ENCODE results near the gene BRICD5. TPM values are rescaled to one million over a fixed set of nuclear protein-coding genes. Genes with fewer than 3 reads are reported as not detected.

The BRICD5 gene
- total RNA-seq, 1 experiment from 2014 or later = 4.8 TPM

GRCh38 chr16:2233046-2233775, 22.5 kb upstream of the BRICD5 start:
- Histone ChIP-seq H3K4me1 (ENCODE audit: insufficient read depth, low read length) (no peaks in the 10 kb centered on the region), H3K79me2 (ENCODE audit: low read length) (peaks cover 8% of the 10 kb centered on the region), H3K4me2 (ENCODE audit: low read length) (no peak overlapping the region), H3F3A (ENCODE audit: low read length, unreplicated experiment) (no peaks in the 10 kb centered on the region), H3K9me3 (ENCODE audit: low read length) (no peaks in the 10 kb centered on the region), H3K36me3 (ENCODE audit: low read depth, low read length) (no peaks in the 10 kb centered on the region; the same call in 1 of the 2 replicates), H2AFZ (ENCODE audit: low read length) (no peak overlapping the region), H3K9me2 (replicated peaks; ENCODE audit: low read length) (no peaks in the 10 kb centered on the region), H3K9ac (ENCODE audit: low read length) (no peak overlapping the region), H4K20me1 (ENCODE audit: low read length) (no peaks in the 10 kb centered on the region), H3K27ac (ENCODE audit: low read length) (no peak overlapping the region), H3K4me3 (ENCODE audit: low read length) (no peak overlapping the region), H3K27me3 (ENCODE audit: low read length) (no peaks in the 10 kb centered on the region)
- ATAC-seq (no peak), DNase-seq (no peak)
- ChIA-PET POLR2A (ENCODE audit: unreplicated experiment) (no interaction called here), CTCF (no interaction called here)
- BruUV-seq (replicated peaks) = no TSS peak
- intact Hi-C loops (cut with micrococcal nuclease) = no loop called here
- TF ChIP-seq EZH2phosphoT487 (IDR thresholded peaks at IDR 0.05; ENCODE audit: borderline replicate concordance, low read length) (no peak), EZH2 (IDR thresholded peaks at IDR 0.05; ENCODE audit: low read length, unreplicated experiment) (no peak), CTCF (conservative IDR thresholded peaks at IDR 0.05; ENCODE audit: low read depth, low read length) (no peak)

GRCh38 chr16:2232094-2232990, 21.7 kb upstream of the BRICD5 start:
- no peak overlapping the region for H3K27ac ChIP-seq (ENCODE audit: low read length)
- no peaks in the 10 kb centered on the region for H3F3A ChIP-seq (ENCODE audit: low read length, unreplicated experiment)
- H3K4me1 ChIP-seq (ENCODE audit: insufficient read depth, low read length) = no peaks in the 10 kb centered on the region
- DNase-seq (no peak), ATAC-seq (no peak)
- ChIA-PET CTCF (no interaction called here), POLR2A (ENCODE audit: unreplicated experiment) (no interaction called here)
- H4K20me1 ChIP-seq (ENCODE audit: low read length) = no peaks in the 10 kb centered on the region
- no TSS peak for BruUV-seq (replicated peaks)
- H3K4me3 ChIP-seq (ENCODE audit: low read length) = no peak overlapping the region
- no peaks in the 10 kb centered on the region for H3K9me2 ChIP-seq (replicated peaks; ENCODE audit: low read length)
- H3K9ac ChIP-seq (ENCODE audit: low read length) = no peak overlapping the region
- H3K79me2 ChIP-seq (ENCODE audit: low read length) = peaks cover 17% of the 10 kb centered on the region
- intact Hi-C loops (cut with micrococcal nuclease) = no loop called here
- no peak for TF ChIP-seq CTCF (conservative IDR thresholded peaks at IDR 0.05; ENCODE audit: low read depth, low read length)
- TF ChIP-seq EZH2 (IDR thresholded peaks at IDR 0.05; ENCODE audit: low read length, unreplicated experiment) = no peak
- no peak for TF ChIP-seq EZH2phosphoT487 (IDR thresholded peaks at IDR 0.05; ENCODE audit: borderline replicate concordance, low read length)
- H3K4me2 ChIP-seq (ENCODE audit: low read length) = no peak overlapping the region
- H3K27me3 ChIP-seq (ENCODE audit: low read length) = no peaks in the 10 kb centered on the region
- no peaks in the 10 kb centered on the region; the same call in 1 of the 2 replicates for H3K36me3 ChIP-seq (ENCODE audit: low read depth, low read length)
- no peaks in the 10 kb centered on the region for H3K9me3 ChIP-seq (ENCODE audit: low read length)
- H2AFZ ChIP-seq (ENCODE audit: low read length) = no peak overlapping the region
